Activated effector memory CD4-positive, alpha-beta T cell treated with Interleukin-2 at 50 U/mL for 16 hours (primary cell): ENCODE results near the gene CRISP3.
"Not testable (repeated sequence)": the region's sequence is repeated elsewhere in the genome, so short reads cannot be mapped to it uniquely, and the experiment has no call there.

Experiments
- DNase-seq: peaks from one replicate; pipeline ENCODE4 v3.0.0-alpha.2; 2020

Gene CRISP3, protein sequence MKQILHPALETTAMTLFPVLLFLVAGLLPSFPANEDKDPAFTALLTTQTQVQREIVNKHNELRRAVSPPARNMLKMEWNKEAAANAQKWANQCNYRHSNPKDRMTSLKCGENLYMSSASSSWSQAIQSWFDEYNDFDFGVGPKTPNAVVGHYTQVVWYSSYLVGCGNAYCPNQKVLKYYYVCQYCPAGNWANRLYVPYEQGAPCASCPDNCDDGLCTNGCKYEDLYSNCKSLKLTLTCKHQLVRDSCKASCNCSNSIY

DNA sequence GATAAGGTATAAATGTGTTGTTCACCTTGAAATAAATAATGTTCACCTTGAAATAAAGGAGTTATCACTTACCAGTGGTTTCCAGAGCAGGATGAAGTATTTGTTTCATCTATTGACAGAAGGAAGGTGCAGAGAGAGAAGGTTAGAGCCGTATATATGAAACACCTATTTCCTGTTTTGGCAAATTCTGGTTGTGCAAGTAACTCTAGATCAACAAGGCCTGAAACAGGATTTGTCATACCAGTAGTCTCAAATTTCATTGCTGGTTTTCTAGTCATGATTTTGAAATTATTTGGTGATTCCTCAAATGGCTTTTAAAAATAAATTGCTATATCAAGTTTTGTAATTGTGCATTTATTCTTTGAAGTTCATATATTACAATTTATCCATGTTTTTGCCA is at the start of gene CRISP3:
CRISP3 (minus strand) TSS at position 130 of the 400 bp plus-strand sequence; CDS start at position 109, 21 bp downstream.
- no peak for DNase-seq

DNA sequence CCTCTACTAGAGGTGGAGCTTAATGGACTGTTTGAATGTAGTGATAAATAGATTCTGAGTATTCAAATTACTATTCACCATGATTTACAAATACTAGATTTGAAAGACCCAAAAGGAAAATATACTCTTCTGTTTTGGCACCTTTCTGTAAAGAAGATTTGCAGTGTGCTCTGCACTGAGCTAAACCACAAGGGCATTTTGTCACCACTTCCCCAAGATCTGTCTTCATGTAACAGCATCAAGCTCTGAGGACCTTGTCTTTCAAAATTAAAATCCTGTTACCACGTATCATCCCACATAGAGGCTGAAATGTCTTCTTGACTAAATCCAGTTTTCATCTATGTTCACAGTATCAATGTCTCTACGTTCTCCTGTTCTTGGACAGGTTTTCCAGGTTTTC is 46.2 kb upstream of the CRISP3 start:
- DNase-seq = no peak

DNA sequence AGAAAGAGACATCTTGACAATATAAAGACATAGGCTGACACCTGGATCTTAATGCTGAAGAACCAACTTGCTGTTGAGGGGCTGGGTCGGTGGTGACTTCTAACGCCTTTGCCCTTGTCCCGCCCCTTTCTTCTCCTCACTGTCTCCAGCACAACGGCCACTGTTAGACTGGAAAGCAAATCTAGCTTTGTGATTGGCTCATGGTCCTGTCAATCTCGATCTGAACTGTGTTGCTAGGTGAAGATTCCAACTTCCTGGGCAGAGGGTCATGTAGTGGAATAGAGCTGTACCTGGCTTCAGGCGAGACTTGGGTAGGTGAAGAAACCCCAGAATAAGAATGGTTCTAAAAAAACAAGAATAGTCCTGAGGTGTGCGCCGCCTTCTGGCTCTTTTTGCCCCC is 43.0 kb upstream of the CRISP3 start, which contains the start of gene PGK2:
PGK2 (minus strand) TSS at position 110 of the 400 bp plus-strand sequence; CDS start at position 12, 98 bp downstream.
- DNase-seq = no peak

DNA sequence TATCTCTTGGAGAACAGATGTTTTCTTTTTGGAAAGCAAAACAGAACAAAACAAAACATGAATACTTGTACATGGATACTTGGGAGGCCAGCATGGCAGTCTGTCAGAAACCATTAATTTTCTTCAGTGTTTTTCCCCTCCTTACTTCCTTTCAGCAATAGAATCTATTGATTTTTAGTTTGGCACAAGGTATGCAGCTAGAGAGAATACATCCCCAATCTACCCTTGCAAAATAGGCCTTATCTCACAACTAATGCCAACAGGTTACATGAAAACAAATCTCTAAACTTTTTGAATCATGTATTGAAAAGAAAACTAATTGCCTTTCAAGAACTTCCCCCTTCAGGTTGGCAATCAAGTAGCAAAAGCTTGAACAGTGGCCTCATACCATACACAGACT is 40.1 kb upstream of the CRISP3 start:
- DNase-seq = no peak

DNA sequence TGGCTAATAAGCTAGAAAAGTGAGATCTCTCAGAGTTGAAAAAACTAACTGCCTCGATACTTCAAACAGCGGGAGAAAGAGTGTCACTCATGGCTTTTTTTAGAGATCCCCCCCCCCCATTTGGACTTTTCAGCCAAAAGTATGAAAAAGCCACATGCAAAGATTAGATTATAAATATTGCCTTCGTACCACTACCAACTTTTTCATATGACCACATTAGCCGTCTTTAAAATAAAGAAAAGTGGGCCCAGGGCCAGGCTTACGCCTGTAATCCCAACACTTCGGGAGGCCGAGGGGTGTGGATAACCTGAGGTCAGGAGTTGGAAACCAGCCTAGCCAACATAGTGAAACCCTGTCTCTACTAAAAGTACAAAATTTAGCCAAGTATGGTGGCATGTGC is 38.5 kb upstream of the CRISP3 start:
- DNase-seq = no peak

DNA sequence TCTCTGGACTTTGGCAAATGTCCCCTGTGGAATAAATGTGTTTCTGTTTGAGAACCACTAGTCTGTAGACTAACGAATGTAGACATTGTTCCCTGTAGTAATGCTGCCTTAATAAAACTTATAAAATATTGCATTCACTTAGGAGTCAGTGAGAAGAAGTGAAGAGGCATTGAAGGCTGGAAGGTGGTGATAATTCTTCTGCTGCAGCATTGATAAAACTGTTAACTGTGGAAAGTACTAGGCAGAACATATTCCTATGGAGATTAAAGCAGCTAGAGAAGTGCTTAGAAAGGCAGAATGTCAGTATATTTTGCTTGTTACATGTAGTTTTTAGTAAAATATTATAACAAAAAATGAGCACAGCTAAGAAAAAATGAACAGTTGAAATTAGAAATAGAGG is 38.1 kb upstream of the CRISP3 start:
- no peak for DNase-seq

DNA sequence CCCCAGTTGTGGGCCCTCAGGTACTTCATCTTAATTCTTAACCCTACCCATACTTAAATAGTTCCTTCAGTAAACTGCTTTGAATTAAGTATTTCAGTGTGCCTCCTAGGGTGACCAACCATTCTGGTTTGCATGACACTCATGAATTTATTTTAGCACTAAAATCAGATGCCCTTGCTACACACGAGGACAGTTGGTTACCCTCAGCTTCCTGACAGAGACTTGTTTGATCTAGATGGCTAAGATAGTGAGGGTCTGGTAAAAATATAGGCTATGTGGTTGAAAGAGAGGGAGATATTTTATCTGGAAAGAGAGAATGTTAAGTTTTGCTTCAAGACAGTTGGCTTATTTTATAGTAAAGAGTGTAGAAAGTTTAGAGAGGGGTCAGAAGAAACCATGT is 32.3 kb upstream of the CRISP3 start:
- no peak for DNase-seq

DNA sequence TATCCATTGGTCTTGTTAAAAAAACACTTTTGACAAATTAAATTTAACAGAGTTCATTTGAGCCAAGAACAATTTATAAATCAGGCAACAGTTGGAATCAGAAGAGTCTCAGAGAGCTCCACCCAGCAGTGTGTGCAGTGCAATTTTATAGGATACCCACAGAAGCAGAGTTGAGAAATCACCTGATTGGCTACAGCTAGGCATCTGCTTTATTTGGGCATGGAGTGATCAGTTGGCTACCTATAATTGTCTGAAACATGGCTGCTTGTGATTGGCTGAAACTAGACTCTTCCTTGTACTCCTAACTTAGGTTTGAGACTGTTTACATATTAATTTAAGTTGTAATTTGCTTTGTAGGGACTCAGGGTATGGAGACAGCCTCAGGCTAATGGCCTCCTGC is 30.9 kb upstream of the CRISP3 start:
- DNase-seq = no peak

DNA sequence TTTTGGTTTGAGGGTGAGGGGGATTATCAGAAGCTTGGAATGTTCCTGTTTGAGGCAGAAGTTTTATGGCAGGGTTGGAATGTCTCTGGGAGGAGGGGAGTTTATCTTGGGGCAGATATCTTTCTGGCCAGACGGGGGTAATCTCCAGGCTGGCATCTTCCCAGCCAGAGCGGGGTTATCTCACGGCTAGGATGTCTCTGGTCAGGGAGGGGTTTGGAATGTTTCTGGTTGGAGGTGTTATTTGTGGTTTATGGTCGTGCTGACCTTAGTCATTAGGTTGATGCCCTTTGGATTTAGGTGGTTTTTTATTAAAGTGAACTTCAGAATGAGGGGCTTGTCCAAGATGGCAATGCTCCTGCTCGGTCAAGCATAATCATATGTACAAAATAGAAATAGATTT is 28.1 kb upstream of the CRISP3 start:
- DNase-seq = no peak

DNA sequence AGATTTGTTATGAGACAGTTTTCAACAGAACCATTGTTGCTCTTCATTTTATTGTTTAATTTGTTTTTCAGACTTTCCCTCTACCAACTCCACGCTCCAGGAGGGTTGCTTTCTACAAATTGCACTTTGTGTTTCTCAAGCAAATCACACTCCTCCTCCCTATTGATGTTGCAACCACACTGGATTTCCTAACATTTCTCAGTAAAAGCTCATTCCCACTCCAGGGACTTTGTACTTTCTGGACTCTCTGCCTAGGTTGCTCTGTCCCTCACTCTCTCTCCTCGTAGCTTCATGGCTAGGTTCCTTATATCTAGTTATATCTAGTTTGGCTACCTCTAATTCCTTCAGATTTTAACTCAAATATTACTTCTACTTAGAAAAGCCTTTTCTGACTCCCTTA is 22.6 kb upstream of the CRISP3 start:
- no peak for DNase-seq

DNA sequence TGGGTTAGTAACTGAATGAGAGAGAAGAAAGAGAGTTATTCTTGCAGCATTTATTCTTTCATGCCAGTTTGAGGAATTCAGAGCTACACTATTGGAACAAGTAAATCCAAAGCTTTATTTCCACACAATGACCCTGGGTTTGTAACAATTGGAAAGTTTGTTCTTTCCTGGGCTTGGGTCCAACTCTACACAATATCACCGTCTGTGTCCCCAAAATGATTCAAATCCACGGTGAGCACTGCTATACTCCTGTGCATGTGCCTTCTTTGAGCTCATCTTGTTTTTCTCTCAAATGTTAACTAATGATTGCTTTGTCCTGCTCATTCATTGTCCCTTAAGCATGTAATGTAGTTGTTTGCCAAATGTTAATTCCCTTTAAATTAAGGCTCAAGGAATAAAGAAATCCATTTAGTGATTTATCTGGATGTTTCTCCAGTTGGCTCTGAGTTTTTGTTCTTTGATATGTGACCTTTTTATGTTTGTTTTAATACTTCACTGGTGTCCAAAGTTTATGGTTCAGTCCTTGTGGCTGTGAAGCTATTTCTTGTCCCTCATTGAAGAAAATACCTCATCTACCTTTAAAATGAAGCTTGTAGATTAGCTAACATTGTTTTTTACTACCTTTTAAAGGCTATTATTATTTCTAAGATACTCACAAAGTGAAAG is 20.5 kb upstream of the CRISP3 start:
- no peak for DNase-seq

DNA sequence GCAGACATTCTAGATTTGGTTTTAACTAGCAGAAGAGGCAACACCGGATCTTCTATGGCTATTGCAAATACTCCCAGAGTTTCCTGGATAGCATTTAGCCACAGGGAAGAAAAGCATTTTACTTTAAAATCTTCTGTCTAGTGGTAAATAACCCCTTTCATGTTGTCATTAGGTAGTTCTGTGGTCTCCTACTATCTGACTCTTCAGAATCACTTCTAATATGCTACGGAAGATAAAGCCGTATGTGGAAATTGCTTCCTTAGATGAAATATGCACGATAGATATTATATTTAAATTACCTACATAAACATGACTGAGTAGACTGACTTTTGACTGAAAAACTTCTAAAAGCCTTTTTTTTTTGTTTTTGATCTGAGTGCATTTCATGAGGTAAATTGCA is 759 bp downstream of the CRISP3 start:
- no peak for DNase-seq

DNA sequence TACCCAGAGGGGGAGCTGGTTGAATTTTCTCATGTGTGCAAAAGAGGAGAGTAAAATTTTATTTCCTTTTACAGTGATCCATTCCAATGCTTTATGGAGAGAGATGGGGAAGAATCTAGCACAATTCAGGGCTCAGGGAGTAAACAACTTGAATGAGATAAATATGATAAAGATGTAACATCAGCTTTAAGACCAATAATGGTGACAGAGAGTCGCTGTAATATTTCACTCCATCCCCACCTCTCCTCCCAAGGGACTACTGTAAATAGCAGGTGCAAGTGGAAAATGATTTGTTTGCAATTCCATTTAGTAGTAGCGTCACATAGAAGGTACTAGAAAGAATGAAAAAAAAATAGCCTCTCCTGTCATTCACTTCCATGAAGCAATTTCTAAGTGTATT is 4.8 kb downstream of the CRISP3 start:
- DNase-seq = no peak

DNA sequence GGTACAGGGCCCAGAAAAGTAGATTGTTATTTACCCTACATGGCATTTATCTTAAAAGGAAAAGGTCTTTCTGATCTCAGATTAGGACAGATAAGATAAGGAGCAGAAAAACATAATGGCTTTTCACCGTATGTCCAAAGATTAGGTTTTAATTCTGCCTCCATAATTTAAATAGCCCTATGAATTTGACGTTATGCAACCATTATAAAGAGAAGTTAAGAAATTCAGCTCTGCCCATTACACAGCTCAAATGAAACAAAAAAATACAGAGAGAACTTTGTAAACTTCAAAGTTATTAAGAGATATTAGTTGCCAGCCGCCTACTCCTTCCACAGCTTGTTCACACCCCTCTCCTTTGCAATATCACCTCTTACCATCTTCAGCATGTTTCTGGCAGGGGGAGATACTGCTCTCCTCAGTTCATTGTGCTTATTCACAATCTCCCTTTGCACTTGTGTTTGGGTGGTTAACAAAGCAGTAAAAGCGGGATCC is 8.1 kb downstream of the CRISP3 start:
- DNase-seq = no peak

DNA sequence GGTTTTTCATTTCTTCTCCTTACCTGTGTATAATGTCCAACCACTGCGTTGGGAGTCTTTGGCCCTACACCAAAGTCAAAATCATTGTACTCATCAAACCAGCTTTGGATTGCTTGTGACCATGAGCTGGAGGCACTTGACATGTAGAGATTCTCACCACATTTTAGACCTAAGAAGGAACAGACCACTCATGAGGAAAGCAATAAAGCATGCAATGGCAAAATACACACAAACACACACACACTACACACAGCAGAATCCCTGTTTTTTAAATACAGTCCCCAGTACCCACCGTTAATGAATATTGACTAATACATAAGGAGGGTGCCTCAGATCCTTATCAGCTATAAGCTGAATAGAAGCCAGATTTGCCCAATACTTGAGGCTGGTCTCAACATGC is 10.5 kb downstream of the CRISP3 start:
- DNase-seq = no peak

DNA sequence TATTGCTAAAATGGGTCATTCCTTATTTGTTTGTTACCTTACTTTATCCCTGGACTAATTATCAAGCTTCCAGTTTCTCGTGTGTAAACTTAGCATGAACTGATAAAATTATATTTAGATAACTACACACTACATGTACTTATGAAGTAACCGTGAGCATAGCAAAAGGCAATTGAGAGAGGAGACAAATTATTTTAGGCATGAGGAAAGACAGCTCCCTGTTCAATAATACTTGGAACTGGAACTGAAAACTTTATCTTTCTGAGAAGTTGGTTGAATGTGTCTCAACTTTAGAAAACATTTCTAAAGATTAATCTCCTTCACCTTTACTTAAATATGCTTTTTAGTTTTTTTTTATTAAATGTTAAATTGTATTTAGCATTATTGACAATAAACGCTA is 11.4 kb downstream of the CRISP3 start:
- DNase-seq = no peak

DNA sequence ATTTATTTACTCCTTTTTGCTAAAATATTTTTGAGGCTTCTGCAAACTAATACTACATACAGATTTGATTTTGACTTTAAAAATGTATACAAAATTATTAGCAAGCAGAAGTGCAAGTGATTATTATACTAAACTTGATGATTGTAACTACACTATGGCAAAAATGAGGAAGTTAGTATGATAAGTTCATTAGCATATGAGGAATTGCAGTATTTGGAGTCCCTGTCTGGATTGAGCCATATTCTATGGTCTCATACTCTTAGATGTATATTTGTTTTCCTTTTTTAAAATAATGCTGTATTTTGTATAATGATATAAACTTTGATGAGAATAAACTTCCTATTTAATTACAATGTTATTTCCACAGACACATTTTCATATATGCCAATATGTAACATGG is 13.9 kb downstream of the CRISP3 start:
- no peak for DNase-seq

DNA sequence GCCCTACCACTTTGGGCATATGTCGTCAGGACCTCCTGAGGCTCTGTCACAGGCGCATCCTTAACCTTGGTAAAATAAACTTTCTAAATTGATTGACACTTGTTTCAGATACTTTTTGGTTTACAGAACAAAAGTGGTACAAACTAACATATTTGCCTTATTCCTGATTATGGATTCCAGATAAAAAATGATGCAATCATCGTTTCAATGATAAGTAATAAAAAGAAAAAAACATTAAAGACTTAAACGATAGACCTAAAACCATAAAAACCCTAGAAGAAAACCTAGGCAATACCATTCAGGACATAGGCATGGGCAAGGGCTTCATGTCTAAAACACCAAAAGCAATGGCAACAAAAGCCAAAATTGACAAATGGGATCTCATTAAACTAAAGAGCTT is 20.3 kb downstream of the CRISP3 start:
- not testable (repeated sequence) for DNase-seq

DNA sequence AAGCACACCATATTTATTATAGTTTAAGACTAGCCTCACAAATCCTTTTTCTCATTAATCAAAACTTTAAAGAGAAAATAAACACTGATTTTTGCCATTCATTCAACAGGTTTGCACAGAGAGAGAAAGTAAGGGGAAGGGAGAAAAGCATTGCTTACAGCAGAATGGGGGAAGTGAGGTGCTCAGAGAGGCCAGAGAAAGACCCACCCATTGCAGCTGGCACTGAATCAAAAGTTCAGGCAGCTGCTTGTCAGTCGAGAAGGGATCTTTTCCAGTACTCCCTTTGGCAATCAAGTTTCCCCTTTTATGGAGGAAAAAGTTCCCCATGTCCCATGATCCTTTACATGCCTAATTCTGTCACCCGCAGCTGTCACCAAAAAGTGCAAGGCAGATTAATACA is 22.9 kb downstream of the CRISP3 start:
- DNase-seq = no peak

DNA sequence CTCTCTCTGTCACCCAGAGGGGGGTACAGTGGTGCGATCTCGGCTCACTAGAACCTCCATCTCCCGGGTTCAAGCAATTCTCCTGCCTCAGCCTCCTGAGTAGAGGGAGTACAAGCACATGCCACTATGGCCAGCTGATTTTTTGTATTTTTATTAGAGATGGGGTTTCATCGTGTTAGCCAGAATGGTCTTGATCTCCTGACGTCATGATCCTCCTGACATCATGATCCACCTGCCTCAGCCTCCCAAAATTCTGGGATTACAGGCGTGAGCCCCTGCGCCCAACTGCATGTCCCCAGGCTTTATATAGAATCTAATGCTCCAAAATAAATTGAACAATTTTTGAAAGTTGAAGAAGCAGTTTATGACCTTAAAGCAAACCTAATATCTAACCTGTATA is 23.8 kb downstream of the CRISP3 start:
- DNase-seq = no peak

DNA sequence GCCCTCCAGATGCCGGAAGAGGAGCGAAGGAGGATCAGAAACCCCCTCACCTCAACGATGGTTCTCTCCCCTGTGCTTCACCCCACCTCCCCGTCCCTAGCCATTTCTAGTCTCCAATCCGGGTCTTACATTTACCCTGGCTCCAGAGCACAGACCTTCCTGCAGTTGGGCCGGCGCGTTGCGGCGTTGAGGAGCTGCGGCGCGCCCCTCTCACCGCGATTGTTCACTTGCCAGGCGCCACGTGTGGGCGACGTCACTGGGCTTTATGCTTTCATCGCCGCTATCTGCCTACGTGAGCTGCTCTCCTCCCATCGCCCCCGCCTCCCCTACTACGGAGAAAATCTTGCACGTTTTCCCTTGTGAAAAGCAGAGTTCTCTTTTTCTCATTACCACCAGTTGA is 30.8 kb downstream of the CRISP3 start, which contains the start of gene CRISP2:
CRISP2 (minus strand) TSS at position 198 of the 400 bp plus-strand sequence. CDS start 4,347 bp downstream, outside the sequence.
- DNase-seq = no peak

DNA sequence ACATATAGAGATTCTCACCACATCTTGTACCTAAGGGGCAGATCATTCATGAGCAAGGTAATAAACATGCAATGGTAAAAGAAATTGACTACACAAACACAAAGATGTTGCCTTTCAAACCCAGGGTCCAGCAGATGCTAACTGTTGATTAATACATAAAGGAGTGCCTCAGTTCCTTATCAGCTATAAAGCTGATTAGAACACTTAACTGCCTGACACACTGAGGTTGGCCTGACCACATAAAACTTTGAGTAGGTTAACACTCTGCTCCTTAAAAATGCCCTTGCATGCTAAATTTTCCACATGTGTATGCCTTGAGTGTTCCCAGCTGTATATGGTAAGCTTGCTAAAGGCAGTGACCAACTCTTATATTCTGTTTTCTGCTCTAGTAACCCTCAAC is 45.7 kb downstream of the CRISP3 start:
- no peak for DNase-seq

DNA sequence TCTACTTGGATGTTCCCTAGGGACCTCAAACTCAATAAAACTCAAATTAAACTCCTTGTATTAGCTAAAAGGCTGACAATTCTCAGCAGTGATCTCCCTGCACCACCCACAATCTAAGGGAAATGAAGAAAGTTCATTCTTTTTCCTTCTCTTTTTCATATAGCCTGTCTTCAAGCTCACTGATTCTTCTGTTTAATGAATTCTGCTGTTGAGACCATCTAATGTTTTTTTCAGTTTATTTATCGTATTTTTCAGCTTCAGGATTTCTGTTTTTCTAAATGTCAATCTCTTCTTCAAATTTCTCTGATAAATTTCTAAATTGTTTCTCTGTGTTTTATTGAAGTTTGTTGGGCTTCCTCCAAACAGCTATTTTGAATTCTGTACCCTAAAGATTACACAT is 50.7 kb downstream of the CRISP3 start:
- no peak for DNase-seq

DNA sequence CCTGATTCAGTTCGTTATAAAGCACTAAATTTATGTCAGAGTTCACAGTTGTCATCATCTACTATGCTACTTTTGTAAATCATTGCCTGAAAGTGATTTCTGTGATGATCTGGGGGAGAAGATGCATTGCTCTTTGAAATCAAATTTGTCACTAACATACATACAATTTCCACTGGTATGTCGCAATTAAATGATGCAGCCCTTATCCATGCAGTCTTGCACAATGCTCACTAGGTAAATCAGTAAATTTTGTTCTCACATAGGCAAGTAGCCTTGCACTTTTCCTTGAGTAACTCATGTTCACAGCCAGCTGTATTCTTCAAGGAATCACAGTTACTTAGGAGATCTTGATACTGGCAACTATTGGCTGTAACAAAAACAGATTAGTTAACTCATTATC is 51.7 kb downstream of the CRISP3 start:
- no peak for DNase-seq
